Chondrocyte (in vitro differentiated cells): ENCODE data around the gene ITPR1. TPM values are rescaled to one million over a fixed set of nuclear protein-coding genes. Genes with fewer than 3 reads are reported as not detected.
A peak's percentile ranks its signal among the peaks of the same experiment; 100 is the strongest.

Experiments used
- DNase-seq: peaks from one replicate; pipeline ENCODE4 v3.0.0; 2021; ENCODE audit warnings: mixed read lengths, low spot score
- H3K27ac Mint-ChIP-seq: one replicate; pipeline ENCODE4 v1.8.0; 2021; ENCODE audit warnings: mild to moderate bottlenecking, moderate library complexity, mixed read lengths; ENCODE audit not compliant: unreplicated experiment
- H3K27me3 Mint-ChIP-seq: 2 replicates; pipeline ENCODE4 v1.8.0; 2021; ENCODE audit warnings: low read depth, mixed read lengths
- H3K36me3 Mint-ChIP-seq: 2 replicates; pipeline ENCODE4 v1.8.0; 2021; ENCODE audit warnings: low read depth, mixed read lengths
- H3K4me1 Mint-ChIP-seq: 2 replicates; pipeline ENCODE4 v1.8.0; 2021; ENCODE audit warnings: low read depth, mild to moderate bottlenecking, mixed read lengths
- H3K4me3 Mint-ChIP-seq: one replicate; pipeline ENCODE4 v1.8.0; 2021; ENCODE audit warnings: mild to moderate bottlenecking, moderate library complexity, mixed read lengths; ENCODE audit not compliant: unreplicated experiment
- H3K9me3 Mint-ChIP-seq: 2 replicates; pipeline ENCODE4 v1.8.0; 2021; ENCODE audit warnings: low read depth, mixed read lengths
- CTCF ChIP-seq: fragments of 200-600 bp; sonication (generic); IDR thresholded peaks from 2 replicates; pipeline ENCODE4 v1.5.0; 2021; ENCODE audit warnings: antibody characterized with exemption, mild to moderate bottlenecking, moderate library complexity
- total RNA-seq: library from RNA; stranded (reverse); gene quantifications from 3 replicates; pipeline ENCODE4 v1.2.1, GENCODE V29; 2021

The ITPR1 gene
- total RNA-seq, 1 donor from 2014 or later, result 45.0 TPM

- Mint-ChIP-seq H3K4me3 (no peak overlapping the region), H3K27ac (peak overlapping the region; percentile 18), H3K36me3 (no peaks in the 10 kb centered on the region), H3K9me3 (no peaks in the 10 kb centered on the region), H3K27me3 (no peaks in the 10 kb centered on the region), H3K4me1 (peaks cover 93% of the 10 kb centered on the region)
- no peak for TF ChIP-seq CTCF
- no peak for DNase-seq
These were observed 335.9 kb downstream of the ITPR1 start for GRCh38 chr3:4829031-4829394.

GRCh38 chr3:4830586-4830914 lies 337.4 kb downstream of the ITPR1 start:
- peaks cover 83% of the 10 kb centered on the region for H3K4me1 Mint-ChIP-seq
- DNase-seq, result no peak
- peak overlapping the region; percentile 99 for H3K27ac Mint-ChIP-seq
- no peaks in the 10 kb centered on the region for H3K9me3 Mint-ChIP-seq
- TF ChIP-seq CTCF, result no peak
- no peaks in the 10 kb centered on the region for H3K36me3 Mint-ChIP-seq
- H3K4me3 Mint-ChIP-seq, result peak overlapping the region; percentile 62
- no peaks in the 10 kb centered on the region for H3K27me3 Mint-ChIP-seq

- no peak for DNase-seq
- peak overlapping the region; percentile 62 for H3K4me3 Mint-ChIP-seq
- H3K9me3 Mint-ChIP-seq, result no peaks in the 10 kb centered on the region
- no peaks in the 10 kb centered on the region for H3K27me3 Mint-ChIP-seq
- peaks cover 81% of the 10 kb centered on the region for H3K4me1 Mint-ChIP-seq
- no peaks in the 10 kb centered on the region for H3K36me3 Mint-ChIP-seq
- peak overlapping the region; percentile 99 for H3K27ac Mint-ChIP-seq
- TF ChIP-seq CTCF, result no peak
These were observed 338.4 kb downstream of the ITPR1 start for GRCh38 chr3:4831580-4831950.

GRCh38 chr3:4833471-4833870 lies 340.3 kb downstream of the ITPR1 start:
- TF ChIP-seq CTCF, result no peak
- Mint-ChIP-seq H3K9me3 (no peaks in the 10 kb centered on the region), H3K36me3 (peaks cover 2% of the 10 kb centered on the region), H3K27ac (peak overlapping the region; percentile 54), H3K4me3 (no peak overlapping the region), H3K27me3 (no peaks in the 10 kb centered on the region), H3K4me1 (peaks cover 64% of the 10 kb centered on the region)
- DNase-seq, result no peak

GRCh38 chr3:4834403-4834866 lies 341.3 kb downstream of the ITPR1 start:
- Mint-ChIP-seq H3K4me3 (no peak overlapping the region), H3K36me3 (peaks cover 2% of the 10 kb centered on the region), H3K4me1 (peaks cover 55% of the 10 kb centered on the region), H3K9me3 (no peaks in the 10 kb centered on the region), H3K27ac (no peak overlapping the region), H3K27me3 (no peaks in the 10 kb centered on the region)
- DNase-seq, result no peak
- no peak for TF ChIP-seq CTCF
